Right atrium auricular region (tissue), 2 donors: ENCODE data around the gene GRPEL1. TPM values are rescaled to one million over a fixed set of nuclear protein-coding genes. Genes with fewer than 3 reads are reported as not detected.
"Not testable (repeated sequence)": the region's sequence is repeated elsewhere in the genome, so short reads cannot be mapped to it uniquely, and the experiment has no call there.

Source experiments
- DNase-seq: peaks from one replicate; pipeline ENCODE4 v3.0.0-alpha.2; 2019; ENCODE audit warnings: low spot score
- H3K27ac ChIP-seq, 2 donors: fragments of 200-600 bp; sonication (generic); 1 replicate in 1 of 2; 2 replicates in 1 of 2; pipeline ENCODE4 v1.5.1; 2016 to 2019
- H3K27me3 ChIP-seq, 2 donors: fragments of 200-600 bp; sonication (generic); one replicate each; pipeline versions ENCODE4 v1.5.1 to v1.6.0; 2017 to 2019
- H3K36me3 ChIP-seq: fragments of 200-600 bp; sonication (generic); one replicate; pipeline ENCODE4 v1.5.1; 2016
- H3K4me1 ChIP-seq, 2 donors: fragments of 200-600 bp; sonication (generic); one replicate each; pipeline versions ENCODE4 v1.5.1 to v1.6.0; 2017 to 2019
- H3K4me3 ChIP-seq, 2 donors: fragments of 200-600 bp; sonication (generic); 1 replicate in 1 of 2; 2 replicates in 1 of 2; pipeline ENCODE4 v1.5.1; 2017 to 2019; ENCODE audit warnings: mild to moderate bottlenecking in 1 of 2, moderate library complexity in 1 of 2
- H3K9me3 ChIP-seq, 2 donors: fragments of 200-600 bp; sonication (generic); one replicate each; pipeline ENCODE4 v1.5.1; 2019
- CTCF ChIP-seq, 2 donors: fragments of 200-600 bp; sonication (generic); IDR thresholded peaks; one replicate each; pipeline ENCODE4 v1.5.1; 2019; ENCODE audit warnings: antibody characterized with exemption in 2 of 2
- total RNA-seq, 2 donors: library from RNA; depleted of rRNA; stranded (reverse); fragments of >200 nt; gene quantifications; one replicate each; pipeline ENCODE4 v1.1.0, GENCODE V29; 2016

GRPEL1 gene
- total RNA-seq, 2 donors from 2014 or later = 17.8 to 18.4 TPM

- Histone ChIP-seq H3K4me3 (no peak overlapping the region), H3K27me3 (no peaks in the 10 kb centered on the region), H3K27ac (no peak overlapping the region), H3K9me3 (no peaks in the 10 kb centered on the region), H3K36me3 (no peaks in the 10 kb centered on the region), H3K4me1 (peaks cover 0 to 26% of the 10 kb centered on the region in 2 donors)
- no peak for TF ChIP-seq CTCF (IDR thresholded peaks at IDR 0.05)
- no peak for DNase-seq
Measured at GRCh38 chr4:7105276-7105675, 37.4 kb upstream of the GRPEL1 start.

- no peak for DNase-seq
- TF ChIP-seq CTCF (IDR thresholded peaks at IDR 0.05) = no peak
- H3K36me3 ChIP-seq = no peaks in the 10 kb centered on the region
- H3K9me3 ChIP-seq = no peaks in the 10 kb centered on the region
- no peaks in the 10 kb centered on the region for H3K27me3 ChIP-seq
- H3K4me1 ChIP-seq = peaks cover 0 to 26% of the 10 kb centered on the region in 2 donors
- H3K27ac ChIP-seq = peak overlapping the region in 1 of 2 donors; percentile 88
- H3K4me3 ChIP-seq = no peak overlapping the region
Measured at GRCh38 chr4:7104366-7105031, 36.6 kb upstream of the GRPEL1 start.

- H3K27ac ChIP-seq = peak overlapping the region; percentile 82 to 88
- TF ChIP-seq CTCF (IDR thresholded peaks at IDR 0.05) = no peak
- peaks cover 0 to 26% of the 10 kb centered on the region in 2 donors for H3K4me1 ChIP-seq
- no peaks in the 10 kb centered on the region for H3K9me3 ChIP-seq
- H3K36me3 ChIP-seq = no peaks in the 10 kb centered on the region
- DNase-seq = peak; percentile 85
- H3K27me3 ChIP-seq = no peaks in the 10 kb centered on the region
- H3K4me3 ChIP-seq = peak overlapping the region; percentile 59 to 62
Measured at GRCh38 chr4:7103607-7104365, 35.9 kb upstream of the GRPEL1 start.

GRCh38 chr4:7103031-7103606, 35.3 kb upstream of the GRPEL1 start:
- H3K9me3 ChIP-seq = no peaks in the 10 kb centered on the region
- TF ChIP-seq CTCF (IDR thresholded peaks at IDR 0.05) = no peak
- H3K27ac ChIP-seq = peak overlapping the region; percentile 82 to 88
- H3K4me3 ChIP-seq = peak overlapping the region; percentile 59 to 62
- peaks cover 0 to 26% of the 10 kb centered on the region in 2 donors for H3K4me1 ChIP-seq
- peak; percentile 88 for DNase-seq
- no peaks in the 10 kb centered on the region for H3K36me3 ChIP-seq
- H3K27me3 ChIP-seq = no peaks in the 10 kb centered on the region

GRCh38 chr4:7102516-7102909, 34.6 kb upstream of the GRPEL1 start:
- H3K36me3 ChIP-seq, H3K9me3 ChIP-seq, DNase-seq, H3K27me3 ChIP-seq: not testable (repeated sequence)
- peaks cover 0 to 26% of the 10 kb centered on the region in 2 donors for H3K4me1 ChIP-seq
- H3K27ac ChIP-seq = peak overlapping the region; percentile 82 to 88
- H3K4me3 ChIP-seq = peak overlapping the region; percentile 59 to 62
